ENCODE data around the gene ACTN2.

- TF ChIP-seq, protein P1, sequence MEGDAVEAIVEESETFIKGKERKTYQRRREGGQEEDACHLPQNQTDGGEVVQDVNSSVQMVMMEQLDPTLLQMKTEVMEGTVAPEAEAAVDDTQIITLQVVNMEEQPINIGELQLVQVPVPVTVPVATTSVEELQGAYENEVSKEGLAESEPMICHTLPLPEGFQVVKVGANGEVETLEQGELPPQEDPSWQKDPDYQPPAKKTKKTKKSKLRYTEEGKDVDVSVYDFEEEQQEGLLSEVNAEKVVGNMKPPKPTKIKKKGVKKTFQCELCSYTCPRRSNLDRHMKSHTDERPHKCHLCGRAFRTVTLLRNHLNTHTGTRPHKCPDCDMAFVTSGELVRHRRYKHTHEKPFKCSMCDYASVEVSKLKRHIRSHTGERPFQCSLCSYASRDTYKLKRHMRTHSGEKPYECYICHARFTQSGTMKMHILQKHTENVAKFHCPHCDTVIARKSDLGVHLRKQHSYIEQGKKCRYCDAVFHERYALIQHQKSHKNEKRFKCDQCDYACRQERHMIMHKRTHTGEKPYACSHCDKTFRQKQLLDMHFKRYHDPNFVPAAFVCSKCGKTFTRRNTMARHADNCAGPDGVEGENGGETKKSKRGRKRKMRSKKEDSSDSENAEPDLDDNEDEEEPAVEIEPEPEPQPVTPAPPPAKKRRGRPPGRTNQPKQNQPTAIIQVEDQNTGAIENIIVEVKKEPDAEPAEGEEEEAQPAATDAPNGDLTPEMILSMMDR (IDR thresholded peaks at IDR 0.05): no peak
- TF ChIP-seq POLR2A (IDR thresholded peaks at IDR 0.05) (no peak), EP300 (IDR thresholded peaks at IDR 0.05) (no peak)
These were observed 16.2 kb upstream of the ACTN2 start for GRCh38 chr1:236670060-236670459.
